Keratinocyte (primary cell): ENCODE results near the gene ICAM2. TPM values are rescaled to one million over a fixed set of nuclear protein-coding genes. Genes with fewer than 3 reads are reported as not detected.

Experiments used
- DNase-seq: peaks from one replicate; pipeline ENCODE4 v3.0.0-alpha.2; 2011; ENCODE audit warnings: low read depth, missing footprints, low spot score
- FAIRE-seq: peaks from 2 replicates; lab custom pipeline; 2011; peaks lifted over from hg19 to GRCh38; lab: Jason Lieb, UNC
- H2AFZ ChIP-seq: 2 replicates; pipeline ENCODE4 v1.6.0; 2012; ENCODE audit warnings: low read length, control low read depth, inconsistent platforms; ENCODE audit not compliant: control insufficient read depth
- H3K27ac ChIP-seq: 2 replicates; pipeline ENCODE4 v1.5.1; 2011; ENCODE audit warnings: low read length; ENCODE audit not compliant: control insufficient read depth, insufficient read depth
- H3K27me3 ChIP-seq: 3 replicates; pipeline ENCODE4 v1.6.0; 2011; ENCODE audit warnings: low read length; ENCODE audit not compliant: control insufficient read depth, insufficient read depth; ENCODE audit errors: extremely low read depth
- H3K36me3 ChIP-seq, 2 experiments: 2 replicates in 1 of 2; 3 replicates in 1 of 2; pipeline ENCODE4 v1.5.1; 2011; ENCODE audit warnings: low read length in 2 of 2, mild to moderate bottlenecking in 1 of 2; ENCODE audit not compliant: control insufficient read depth in 2 of 2, insufficient read depth in 2 of 2; ENCODE audit errors: extremely low read depth in 1 of 2
- H3K4me1 ChIP-seq: 3 replicates; pipeline ENCODE4 v1.5.1; 2011; ENCODE audit warnings: low read length; ENCODE audit not compliant: control insufficient read depth, insufficient read depth; ENCODE audit errors: extremely low read depth
- H3K4me2 ChIP-seq: 3 replicates; pipeline ENCODE4 v1.6.0; 2011; ENCODE audit warnings: low read depth, low read length; ENCODE audit not compliant: control insufficient read depth, insufficient read depth; ENCODE audit errors: extremely low read depth
- H3K4me3 ChIP-seq, 3 experiments: fragments of 200-600 bp in 1 of 3; sonication (generic) in 1 of 3; 2 replicates in 2 of 3; 3 replicates in 1 of 3; pipeline ENCODE4 v1.5.1; 2011 to 2016; ENCODE audit warnings: low read length in 3 of 3, mild to moderate bottlenecking in 3 of 3, control low read depth in 2 of 3, inconsistent platforms in 1 of 3, low read depth in 1 of 3, mixed read lengths in 1 of 3, mixed run types in 1 of 3, moderate library complexity in 1 of 3; ENCODE audit not compliant: control insufficient read depth in 2 of 3, insufficient read depth in 2 of 3; ENCODE audit errors: extremely low read depth in 1 of 3
- H3K79me2 ChIP-seq: 2 replicates; pipeline ENCODE4 v1.6.0; 2012; ENCODE audit warnings: low read length; ENCODE audit not compliant: control insufficient read depth, insufficient read depth
- H3K9ac ChIP-seq: 3 replicates; pipeline ENCODE4 v1.6.0; 2011; ENCODE audit warnings: low read length; ENCODE audit not compliant: control insufficient read depth, insufficient read depth; ENCODE audit errors: extremely low read depth
- H3K9me1 ChIP-seq: 3 replicates; pipeline ENCODE4 v1.6.0; 2011; ENCODE audit warnings: low read length; ENCODE audit not compliant: control insufficient read depth, insufficient read depth; ENCODE audit errors: extremely low read depth
- H3K9me3 ChIP-seq: 2 replicates; pipeline ENCODE4 v1.5.1; 2012; ENCODE audit warnings: low read depth, low read length; ENCODE audit not compliant: control insufficient read depth
- H4K20me1 ChIP-seq: 3 replicates; pipeline ENCODE4 v1.6.0; 2011; ENCODE audit warnings: low read length; ENCODE audit not compliant: control insufficient read depth, insufficient read depth; ENCODE audit errors: extremely low read depth
- CTCF ChIP-seq, 3 experiments: IDR thresholded peaks in 1 of 3; conservative IDR thresholded peaks in 1 of 3; optimal IDR thresholded peaks in 1 of 3; 2 replicates in 2 of 3; 3 replicates in 1 of 3; pipeline versions ENCODE3 to v1.5.1; 2011; ENCODE audit warnings: low read length in 3 of 3, mild to moderate bottlenecking in 3 of 3, moderate library complexity in 2 of 3, control low read depth in 1 of 3, inconsistent platforms in 1 of 3; ENCODE audit not compliant: insufficient read depth in 2 of 3; ENCODE audit errors: extremely low read depth in 1 of 3
- EZH2 ChIP-seq: IDR thresholded peaks from one replicate; pipeline ENCODE4 v1.6.1; 2012; ENCODE audit warnings: inconsistent platforms, mild to moderate bottlenecking, low read length, moderate library complexity
- dilution Hi-C: fragments of 300-500 bp; cut with MboI; formaldehyde crosslinking; loops from one replicate; pipeline ENCODE4 v1.7.0; 2020; ENCODE audit warnings: low sequenced_read_pairs; ENCODE audit not compliant: extremely low pct_ligation_motif_present
- polyA plus RNA-seq, 5 experiments: library from polyadenylated mRNA; depleted of rRNA in 3 of 5; stranded (reverse) in 3 of 5; stranded (forward) in 1 of 5; unstranded in 1 of 5; fragments of >200 nt; gene quantifications; 1 replicate in 1 of 5; 2 replicates in 3 of 5; 3 replicates in 1 of 5; pipeline versions ENCODE4 v1.2.1 to v1.2.3, GENCODE V29; 2011 to 2012; ENCODE audit warnings: missing spikeins in 2 of 5, low read depth in 1 of 5, low replicate concordance in 1 of 5

Gene ICAM2
- polyA plus RNA-seq, 1 donor (not counting 4 experiments of a cell fraction or from before 2014, with no cell fraction given): 0.09 TPM

- no peak overlapping the region for H3K27ac ChIP-seq
These were observed 48.7 kb upstream of the ICAM2 start for GRCh38 chr17:64069143-64069542.

GRCh38 chr17:64067657-64068056 is 47.2 kb upstream of the ICAM2 start:
- dilution Hi-C loops: no loop called here
- no peak overlapping the region for H2AFZ ChIP-seq
- H3K4me1 ChIP-seq: peaks cover 6% of the 10 kb centered on the region
- FAIRE-seq (no peak), DNase-seq (no peak)
- H3K9me1 ChIP-seq: no peaks in the 10 kb centered on the region
- H4K20me1 ChIP-seq: no peaks in the 10 kb centered on the region
- H3K27ac ChIP-seq: no peak overlapping the region
- H3K36me3 ChIP-seq: peaks cover 18 to 49% of the 10 kb centered on the region in 2 experiments
- no peak for TF ChIP-seq CTCF (optimal IDR thresholded peaks at IDR 0.05 in 1 of 3, IDR thresholded peaks at IDR 0.05 in 1 of 3, conservative IDR thresholded peaks at IDR 0.05 in 1 of 3; ENCODE audit: extremely low read depth in 1 of 3, insufficient read depth in 2 of 3, low read length in 3 of 3)
- TF ChIP-seq EZH2: no peak
- no peaks in the 10 kb centered on the region for H3K79me2 ChIP-seq
- H3K4me2 ChIP-seq: no peak overlapping the region
- H3K27me3 ChIP-seq: no peaks in the 10 kb centered on the region
- H3K9ac ChIP-seq: no peak overlapping the region
- no peak overlapping the region for H3K4me3 ChIP-seq
- no peaks in the 10 kb centered on the region for H3K9me3 ChIP-seq

More at GRCh38 chr17:64069143-64069542, 48.7 kb upstream of the ICAM2 start:
- peaks cover 1% of the 10 kb centered on the region for H3K4me1 ChIP-seq
- H3K4me3 ChIP-seq: no peak overlapping the region
- no peak for TF ChIP-seq EZH2
- no peak for TF ChIP-seq CTCF (optimal IDR thresholded peaks at IDR 0.05 in 1 of 3, IDR thresholded peaks at IDR 0.05 in 1 of 3, conservative IDR thresholded peaks at IDR 0.05 in 1 of 3; ENCODE audit: extremely low read depth in 1 of 3, insufficient read depth in 2 of 3, low read length in 3 of 3)
- dilution Hi-C loops: no loop called here
- peaks cover 16 to 45% of the 10 kb centered on the region in 2 experiments for H3K36me3 ChIP-seq
- H3K4me2 ChIP-seq: no peak overlapping the region
- H3K27me3 ChIP-seq: no peaks in the 10 kb centered on the region
- no peaks in the 10 kb centered on the region for H3K79me2 ChIP-seq
- FAIRE-seq: no peak
- H2AFZ ChIP-seq: no peak overlapping the region
- no peaks in the 10 kb centered on the region for H4K20me1 ChIP-seq
- no peaks in the 10 kb centered on the region for H3K9me3 ChIP-seq
- no peak for DNase-seq
- H3K9me1 ChIP-seq: no peaks in the 10 kb centered on the region
- no peak overlapping the region for H3K9ac ChIP-seq
